GM21381 (cell line): ENCODE measurements around the gene MAPK12.

Experiments used
- ATAC-seq: cut with Tn5 transposase; IDR thresholded peaks from one replicate; pipeline ENCODE4 v1.9.1; 2021; ENCODE audit warnings: mild to moderate bottlenecking, moderate library complexity; ENCODE audit not compliant: unreplicated experiment

MAPK12 gene

DNA sequence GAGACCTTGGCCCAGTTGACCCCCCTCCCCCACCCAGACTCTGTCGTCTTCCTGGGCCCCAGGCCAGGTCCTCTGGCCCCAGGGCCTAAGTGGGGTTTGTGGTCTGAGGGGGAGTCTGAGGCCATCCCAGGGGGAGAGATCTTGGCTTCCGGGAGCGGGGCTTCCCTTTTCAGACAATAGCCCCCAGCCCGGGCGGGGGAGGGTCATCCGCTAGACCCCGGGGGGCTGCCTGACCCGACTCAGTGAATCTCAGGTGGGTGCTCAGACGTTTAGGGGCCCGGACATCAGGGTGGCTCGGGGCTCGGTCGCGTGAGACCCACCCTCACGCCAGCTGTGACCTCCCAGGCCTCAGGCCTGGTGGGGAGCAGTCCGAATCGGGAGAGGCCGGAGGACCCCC lies 8.1 kb upstream of the MAPK12 start:
- ATAC-seq = no peak

DNA sequence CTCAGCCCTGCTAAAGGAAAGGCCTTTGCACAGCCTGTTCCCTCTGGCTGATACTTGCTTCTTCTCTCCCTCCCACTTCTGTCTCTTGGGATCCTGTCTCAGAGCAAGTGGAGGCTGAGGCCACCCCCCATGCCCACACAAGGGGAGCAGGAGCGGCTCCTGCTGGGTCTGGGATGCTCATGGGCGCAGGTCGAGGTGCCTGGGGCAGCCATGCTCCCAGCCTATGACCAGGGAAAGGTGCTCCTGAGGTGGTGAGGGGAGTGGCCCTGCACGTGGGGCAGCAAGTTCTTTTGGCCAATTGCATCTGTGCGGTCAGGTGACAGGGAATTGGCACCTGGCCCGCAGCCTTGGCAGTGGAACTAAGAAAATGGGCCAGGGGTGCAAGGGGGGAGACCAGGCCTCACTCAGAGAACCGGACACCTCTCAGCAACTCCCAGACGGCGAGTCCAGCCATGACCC lies 7.2 kb upstream of the MAPK12 start:
- ATAC-seq = no peak

DNA sequence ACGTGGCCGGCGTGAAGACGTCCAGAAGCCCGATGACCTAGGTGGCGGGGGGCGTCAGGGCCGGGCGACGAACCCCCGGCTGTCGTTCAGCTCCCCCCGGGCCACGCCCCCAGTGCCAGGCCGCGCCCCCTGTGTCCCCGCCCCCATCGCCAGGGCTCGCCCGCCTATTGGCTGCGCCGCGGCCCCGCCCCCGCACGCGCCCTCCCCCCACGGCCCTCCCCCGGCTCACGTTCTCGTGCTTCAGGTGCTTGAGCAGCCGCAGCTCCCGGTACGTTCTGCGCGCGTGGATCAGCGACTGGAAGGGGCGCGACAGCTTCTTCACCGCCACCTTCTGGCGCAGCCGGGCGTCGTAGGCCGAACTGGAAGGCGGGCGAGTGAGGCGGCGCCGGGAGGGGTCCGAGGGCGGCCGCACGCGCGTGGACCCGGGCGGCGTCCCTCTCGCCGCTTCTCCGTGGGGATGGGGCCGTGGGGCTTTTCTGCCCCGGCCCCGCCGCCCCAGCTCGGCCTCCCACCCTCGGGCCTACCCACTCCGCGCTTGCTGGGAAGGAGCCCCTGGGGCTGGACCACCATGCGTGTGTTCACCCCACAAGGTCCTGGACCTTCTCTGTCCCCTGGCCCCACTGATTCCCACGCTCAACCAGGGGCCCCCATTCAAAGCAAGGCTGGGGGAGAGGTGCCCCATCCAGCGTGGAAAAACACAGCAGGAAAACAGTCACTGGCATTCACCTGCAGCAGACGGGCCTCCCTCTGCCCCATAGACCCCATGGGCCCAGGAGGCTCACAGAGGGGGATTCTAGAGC lies 6.3 kb upstream of the MAPK12 start:
- ATAC-seq = no peak

DNA sequence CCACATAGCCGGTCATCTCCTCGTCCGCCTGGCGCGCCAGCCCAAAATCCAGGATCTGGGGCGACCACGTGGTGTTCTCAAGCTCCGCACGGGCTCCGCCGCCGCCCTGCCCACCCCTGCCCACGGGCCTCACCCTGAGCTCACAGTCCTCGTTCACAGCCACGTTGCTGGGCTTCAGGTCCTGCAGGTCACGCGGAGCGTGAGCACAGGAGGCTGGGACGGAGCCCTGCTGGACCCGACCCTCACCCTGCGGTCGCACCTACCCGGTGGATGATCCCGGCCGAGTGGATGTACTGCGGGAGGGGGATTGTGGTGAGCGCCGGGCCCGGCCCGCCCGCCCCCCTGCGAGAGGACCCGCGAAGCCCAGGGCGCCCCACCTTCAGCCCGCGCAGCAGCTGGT lies 5.5 kb upstream of the MAPK12 start:
- ATAC-seq = no peak

DNA sequence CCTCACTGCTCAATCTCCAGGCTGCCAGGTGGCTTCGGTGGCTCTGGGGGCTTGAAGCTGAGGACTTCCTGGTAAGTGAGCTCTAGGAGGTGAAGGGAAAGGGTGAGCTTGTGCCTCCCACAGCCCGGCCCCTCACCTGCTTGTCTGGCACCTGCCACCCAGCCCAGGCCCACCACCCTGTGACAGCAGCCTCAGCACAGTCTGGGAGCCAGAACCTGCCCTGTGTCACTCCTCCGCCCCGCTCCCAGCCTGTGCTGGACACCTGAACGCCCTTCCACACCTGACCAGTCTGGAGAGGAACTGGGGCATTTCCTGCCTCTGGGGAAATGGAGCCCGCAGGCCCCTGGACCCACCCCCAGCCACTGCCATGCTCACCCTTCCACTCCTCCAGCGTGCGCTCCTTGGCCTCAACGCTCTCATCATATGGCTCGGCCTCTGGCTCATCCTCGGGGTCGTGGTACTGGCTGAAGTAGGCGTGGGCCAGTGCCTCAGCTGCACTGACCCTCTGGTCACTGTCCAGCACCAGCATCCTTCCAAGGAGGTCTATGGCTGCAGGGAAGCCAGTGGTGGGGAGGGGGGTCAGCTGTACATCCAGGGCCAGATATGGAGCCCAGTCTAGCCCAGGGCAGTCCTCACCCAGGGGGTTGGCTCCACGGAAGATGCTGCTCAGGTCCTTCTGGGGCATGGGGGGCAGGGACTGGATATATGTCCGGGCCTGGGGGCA lies 3.6 kb upstream of the MAPK12 start:
- no peak for ATAC-seq

DNA sequence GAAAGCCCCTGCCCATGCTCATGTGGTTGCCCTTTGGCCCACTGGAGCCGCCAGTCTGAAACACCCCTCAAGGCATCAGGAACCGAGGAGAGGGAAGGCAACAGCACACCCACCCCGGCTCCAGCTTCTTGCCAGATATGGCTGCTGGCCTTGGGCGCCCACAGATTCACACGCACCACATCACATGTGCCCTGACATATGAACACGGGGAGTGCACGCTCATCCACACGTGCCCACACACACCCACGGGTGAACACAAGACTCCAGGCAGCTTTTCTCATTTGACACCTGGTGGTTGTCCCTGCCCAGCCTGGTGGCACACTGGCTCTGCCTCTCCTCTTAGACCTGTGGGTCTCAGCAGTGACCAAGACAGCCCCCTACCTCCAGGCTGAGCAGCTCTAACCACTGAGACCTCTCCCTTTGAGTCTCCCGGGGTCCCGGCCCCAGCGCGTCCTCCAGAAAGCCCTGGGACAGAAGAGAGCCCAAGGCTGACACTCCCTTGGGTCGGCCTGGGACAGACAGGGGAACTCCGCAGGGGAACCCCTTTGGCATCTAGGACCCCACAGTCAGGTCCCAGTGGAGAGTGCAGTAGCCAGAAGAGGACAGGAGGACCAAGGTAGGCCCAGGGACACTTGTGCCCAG lies 2.7 kb upstream of the MAPK12 start:
- no peak for ATAC-seq

DNA sequence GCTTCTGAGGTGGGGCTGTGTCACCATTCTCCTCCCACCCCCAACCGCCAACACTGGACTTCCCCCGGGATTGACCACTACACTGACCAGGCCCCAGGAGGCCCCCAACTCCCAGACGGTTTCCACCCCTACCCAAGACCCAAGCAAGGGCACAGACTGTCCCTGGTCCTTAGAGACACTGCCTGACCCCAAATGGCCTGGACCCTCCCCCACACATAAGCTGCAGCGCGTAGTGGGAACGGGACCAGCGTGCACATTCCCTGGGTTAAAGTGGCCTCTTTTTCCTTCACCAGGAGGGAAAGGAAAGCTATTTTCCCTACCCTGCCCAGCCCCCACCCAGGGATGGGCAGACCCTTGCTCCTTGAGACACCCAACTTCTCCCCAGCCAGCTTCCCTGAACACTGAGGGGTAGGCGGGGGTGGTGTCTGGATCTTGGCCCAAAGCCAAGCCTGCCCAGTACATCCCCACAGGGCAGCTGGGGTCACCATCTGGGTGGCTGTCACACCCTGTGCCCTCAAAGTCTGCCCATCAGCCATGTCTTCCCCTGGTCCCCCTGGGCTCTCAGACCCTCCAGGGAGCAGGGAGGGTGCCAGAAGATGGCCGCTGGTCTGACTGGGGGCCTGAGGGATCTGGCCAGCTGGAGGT lies 1.6 kb upstream of the MAPK12 start:
- ATAC-seq = no peak

DNA sequence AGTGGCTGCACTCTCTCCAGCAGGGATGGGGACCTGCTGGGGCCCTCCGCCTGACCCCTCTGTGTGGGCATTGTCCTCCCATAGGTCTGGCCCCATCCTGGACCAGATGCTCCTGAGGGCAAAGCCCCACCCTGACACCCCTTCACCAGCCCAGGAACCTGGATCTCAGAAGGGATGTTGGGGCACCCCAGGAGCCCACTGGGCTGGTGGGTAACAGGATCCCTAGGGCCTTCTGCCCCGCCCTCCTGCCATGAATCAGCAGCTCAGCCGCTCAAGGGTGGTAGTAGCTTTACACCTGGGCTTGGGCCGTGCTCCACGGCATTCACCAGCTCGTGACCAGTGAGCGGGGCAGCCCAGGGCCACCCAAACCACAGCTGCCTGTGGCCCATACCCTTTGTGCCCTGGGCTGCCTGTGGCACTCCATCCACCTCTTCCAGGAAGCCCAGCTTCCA lies 1.0 kb upstream of the MAPK12 start:
- no peak for ATAC-seq

DNA sequence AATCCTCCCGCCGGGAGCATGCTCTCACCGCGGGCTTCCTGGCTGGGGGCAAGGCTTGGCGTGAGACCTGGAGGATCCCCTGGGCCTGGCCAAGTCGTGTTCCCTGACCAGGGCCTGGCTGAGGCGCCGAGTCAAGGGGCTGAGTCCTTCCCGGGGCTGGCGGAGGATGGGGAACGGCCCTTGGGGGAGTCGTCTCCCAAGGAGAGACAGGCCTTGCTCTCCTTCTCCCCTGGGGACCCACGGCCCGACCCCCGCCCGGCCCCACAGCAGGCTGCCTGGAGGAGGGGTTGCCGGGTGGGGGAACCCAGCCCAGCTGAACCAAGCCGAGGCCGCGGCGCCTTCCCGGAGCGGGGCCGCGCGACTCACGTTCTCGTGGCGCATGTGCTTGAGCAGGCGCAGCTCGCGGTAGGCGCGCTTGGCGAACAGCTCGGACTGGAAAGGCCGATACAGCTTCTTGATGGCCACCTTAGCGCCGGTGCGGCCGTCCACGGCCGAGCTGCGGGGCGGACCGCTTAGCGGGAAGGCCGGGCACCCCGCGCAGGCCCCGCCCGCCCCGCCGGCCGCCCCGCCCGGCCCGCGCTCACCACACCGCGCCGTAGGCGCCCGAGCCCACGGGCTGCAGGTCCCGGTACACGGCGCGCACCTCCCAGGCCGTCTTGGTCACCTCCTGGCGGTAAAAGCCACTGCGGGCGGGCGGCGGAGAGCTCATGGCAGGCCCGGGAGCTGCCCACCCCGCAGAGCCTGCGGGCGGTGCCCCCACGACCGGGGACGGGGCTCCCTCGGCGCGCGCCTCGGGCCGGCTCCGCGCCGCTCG lies 475 bp downstream of the MAPK12 start:
- ATAC-seq = peak; percentile 27

DNA sequence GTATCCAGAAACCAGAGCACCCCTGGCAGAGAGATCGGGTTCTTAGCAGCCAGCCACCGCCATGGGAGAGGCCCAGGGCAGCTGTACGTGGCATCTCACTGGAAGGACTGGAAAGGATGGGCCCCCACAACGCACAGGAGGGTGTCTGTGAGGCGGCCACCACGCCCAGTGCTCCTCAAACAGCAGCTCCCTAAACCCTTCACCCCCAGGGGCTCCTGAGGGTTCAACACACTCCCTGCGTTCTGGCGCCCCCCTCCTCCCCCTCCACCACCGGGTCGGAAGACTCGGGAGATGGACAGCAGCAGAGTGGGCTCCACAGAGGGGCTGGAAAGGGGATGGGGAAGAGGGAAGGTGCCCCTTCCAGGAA lies 1.1 kb downstream of the MAPK12 start:
- ATAC-seq = no peak

DNA sequence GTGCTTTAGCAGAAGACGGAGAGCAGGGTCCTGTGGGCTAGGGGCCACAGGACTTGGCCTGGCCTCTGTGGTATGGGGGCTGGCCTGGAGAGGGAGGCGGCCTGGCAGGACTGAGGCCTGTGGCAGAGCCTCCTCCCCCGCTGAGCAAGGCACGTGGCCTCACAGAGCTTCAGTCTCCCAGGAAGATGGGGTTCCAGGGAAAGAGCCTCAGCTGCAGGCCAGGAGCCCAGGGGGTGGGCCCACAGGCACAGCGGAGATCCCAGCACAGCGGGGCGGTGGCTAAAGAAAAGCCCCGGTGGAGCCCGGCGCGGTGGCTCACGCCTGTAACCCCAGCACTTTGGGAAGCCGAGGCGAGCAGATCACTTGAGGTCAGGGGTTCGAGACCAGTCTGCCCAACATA lies 2.2 kb downstream of the MAPK12 start:
- ATAC-seq = no peak

DNA sequence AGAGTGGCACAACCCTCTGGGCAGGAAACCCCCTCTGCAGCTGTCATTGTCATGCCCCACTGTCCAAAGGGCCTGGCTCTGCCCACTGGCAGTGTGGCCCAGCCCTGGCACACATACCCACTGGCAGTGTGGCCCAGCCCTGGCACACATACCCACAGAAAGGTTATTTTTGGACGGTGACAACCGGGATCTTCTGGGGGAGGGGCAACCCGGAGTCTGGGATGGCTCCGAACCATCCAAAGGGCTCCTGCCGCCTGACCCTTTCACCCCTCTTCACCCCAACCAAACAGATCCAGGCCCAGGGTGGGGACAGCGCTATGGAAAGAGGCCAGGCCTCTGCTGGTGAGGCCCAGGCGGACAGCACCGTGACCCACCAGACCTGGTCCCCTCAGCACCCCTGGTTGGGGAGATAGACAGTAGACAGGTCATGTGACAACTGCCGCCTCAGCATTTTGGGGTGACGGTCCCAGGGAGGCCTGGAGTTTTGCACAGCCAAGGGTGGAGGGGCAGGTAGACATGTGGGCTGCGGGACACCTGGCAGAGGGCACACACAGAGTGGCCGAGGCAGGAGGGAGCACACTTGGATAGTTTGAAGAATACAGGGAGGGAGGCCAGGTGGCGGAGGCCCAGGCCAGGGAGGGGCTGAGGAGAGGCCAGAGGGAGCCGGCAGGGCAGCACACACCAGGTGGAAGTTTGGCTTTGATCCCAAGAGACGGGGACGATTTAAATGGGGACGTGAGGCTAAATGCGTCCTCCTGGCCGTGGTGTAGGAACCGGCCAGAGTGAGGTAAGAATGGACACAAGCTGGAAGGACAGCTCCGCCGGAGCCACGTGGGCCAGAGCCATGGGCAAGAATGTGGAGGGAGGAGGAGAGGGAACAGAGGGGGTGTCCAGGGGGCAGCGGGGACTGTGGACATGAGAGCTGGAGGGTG lies 2.9 kb downstream of the MAPK12 start:
- no peak for ATAC-seq

DNA sequence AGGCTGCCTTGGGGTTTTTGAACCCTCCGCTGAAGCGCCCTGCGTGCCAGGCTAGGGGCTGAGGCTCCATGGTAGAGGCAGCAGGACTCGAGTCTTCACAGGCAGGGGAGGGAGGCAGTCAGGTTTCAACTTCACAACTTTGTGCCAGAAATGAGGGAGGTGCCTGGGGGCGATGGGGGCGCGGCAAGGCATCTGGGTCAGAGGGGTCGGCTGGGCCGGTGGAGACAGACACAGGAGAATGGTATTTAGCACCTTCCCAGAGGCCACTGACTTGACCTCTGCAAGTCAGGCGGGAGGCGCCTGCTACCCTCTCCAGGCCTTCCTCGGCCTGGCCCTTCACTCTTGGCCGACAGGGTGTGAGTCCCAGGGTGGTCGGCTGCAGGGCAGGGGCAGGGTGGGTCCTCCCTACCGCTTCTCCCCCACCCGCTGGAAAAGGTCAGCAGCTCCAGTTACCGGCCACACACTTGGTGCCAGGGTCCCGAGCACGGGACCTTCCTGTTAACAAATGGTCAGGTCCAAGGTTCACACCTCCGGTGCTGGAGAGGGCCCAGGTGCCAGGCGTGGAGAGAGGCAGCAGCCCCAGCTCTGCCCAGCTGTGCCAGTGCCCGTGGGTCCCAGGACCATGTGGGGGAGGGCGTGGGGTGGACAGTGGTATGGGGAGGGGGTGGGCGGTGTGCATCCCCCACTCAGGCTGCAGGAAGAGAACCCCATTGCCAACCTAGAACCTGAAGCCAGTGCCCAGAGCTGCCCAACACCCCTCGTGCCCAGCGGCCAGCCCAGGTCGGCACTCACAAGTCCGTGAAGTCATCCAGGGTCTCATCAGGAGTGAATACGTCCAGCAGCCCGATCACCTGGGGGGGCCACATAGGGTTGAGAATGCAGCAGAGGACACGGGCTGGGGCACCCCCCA lies 3.8 kb downstream of the MAPK12 start:
- ATAC-seq = no peak

DNA sequence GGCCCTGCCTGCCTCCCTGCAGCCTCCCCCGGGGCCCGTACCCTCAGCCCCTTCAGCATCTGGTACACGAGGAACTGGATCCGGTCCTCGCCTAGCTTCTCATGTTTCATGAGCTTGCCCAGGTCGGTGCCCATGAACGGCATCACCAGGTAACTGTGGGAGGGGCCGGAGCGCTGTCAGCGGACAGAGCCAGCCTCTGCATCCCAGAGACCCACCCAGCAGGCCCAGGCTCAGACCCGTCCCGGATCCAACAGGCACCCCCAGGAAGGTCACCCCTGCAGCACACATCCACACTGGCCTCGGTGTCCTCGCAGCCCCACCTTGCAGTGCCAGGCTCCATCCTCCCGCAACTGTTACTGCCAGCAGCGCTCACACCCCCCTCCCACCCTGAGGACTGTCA lies 4.4 kb downstream of the MAPK12 start:
- no peak for ATAC-seq

DNA sequence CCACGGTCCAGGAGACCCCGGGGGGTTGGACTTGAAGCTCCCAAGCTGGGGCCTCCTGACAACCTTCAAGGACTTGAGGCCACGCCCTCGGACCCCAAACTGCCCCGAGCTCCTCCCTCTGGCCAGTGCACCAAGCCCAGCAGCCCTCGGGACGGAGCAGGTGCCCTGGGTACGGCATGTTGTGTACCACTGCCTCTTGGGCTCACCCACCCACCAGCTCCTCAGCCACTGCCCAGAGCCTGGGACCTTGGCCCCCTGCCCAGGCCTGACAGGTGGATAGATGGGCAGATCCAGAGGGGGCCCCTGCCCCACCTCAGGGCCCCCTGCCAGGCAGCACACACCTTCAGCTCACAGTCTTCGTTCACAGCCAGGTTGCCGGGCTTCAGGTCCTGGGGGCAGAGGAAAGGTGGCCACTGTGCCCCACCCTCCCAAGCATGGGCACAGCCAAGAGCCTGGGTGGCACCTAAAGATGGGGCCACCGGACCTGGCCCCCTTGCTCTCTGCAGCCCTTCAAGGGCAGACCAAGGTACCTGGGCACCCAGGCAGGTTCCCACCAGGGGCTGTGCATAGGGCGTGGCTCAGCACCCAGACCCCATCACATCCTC lies 5.1 kb downstream of the MAPK12 start:
- ATAC-seq = no peak

DNA sequence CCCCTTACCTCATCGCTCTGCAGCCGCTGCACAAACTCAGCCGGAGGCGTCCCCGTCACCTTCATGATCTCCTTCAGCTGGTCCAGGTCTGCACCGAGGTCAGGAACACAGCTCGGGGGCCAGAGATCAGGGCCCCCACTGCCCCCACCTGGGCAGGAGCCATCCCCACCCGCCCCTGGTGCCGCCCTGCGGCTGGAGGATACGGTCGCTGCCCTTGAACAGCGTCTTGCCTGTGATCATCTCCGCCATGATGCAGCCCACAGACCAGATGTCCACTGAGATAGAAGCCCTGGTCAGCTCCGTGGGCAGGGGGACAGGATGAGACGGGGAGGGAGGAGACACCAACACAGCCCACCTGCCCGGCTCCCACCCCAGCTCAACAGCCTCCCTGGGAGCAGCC lies 5.9 kb downstream of the MAPK12 start:
- no peak for ATAC-seq

DNA sequence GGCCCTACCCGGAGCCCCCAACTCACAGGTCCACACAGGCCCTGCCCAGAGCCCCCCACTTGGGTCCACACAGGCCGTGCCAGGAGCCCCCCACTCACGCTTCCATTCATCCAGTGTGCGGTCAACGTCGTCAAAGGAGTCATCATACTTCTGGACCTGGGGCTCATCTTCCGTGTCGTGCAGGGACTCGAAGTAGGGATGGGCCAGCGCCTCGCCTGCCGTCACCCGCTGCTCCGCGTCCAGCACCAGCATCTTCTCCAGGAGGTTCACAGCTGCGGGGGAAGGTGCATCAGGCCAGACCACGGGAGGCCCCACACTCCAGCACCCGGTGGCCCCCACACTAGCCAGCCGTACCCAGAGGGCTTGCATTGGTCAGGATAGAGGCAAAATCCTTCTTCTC lies 6.4 kb downstream of the MAPK12 start:
- ATAC-seq = no peak

DNA sequence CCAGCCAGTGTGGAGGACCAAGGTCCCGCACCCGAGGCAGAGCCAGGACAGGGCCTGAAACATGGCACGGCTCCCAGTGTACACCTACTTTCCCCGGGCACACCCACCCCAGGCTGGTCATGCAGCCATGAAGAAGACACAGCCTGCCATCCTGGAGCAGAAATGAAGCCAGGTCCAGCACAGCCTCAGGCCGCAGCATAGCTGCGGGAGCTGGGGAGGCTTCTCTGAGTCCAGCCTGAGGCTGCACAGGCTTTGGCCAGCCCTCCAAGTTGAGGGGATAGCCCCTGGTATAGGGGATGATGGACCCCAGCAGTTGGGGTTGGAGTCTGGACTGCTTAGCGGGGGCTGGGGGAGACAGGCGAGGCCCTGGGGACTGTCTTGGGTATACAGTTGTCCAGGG lies 7.5 kb downstream of the MAPK12 start:
- ATAC-seq = no peak
